Measurements from ENCODE around the gene NIPA2. TPM values are rescaled to one million over a fixed set of nuclear protein-coding genes. Genes with fewer than 3 reads are reported as not detected.
"Not testable (repeated sequence)": the region's sequence is repeated elsewhere in the genome, so short reads cannot be mapped to it uniquely, and the experiment has no call there.

The NIPA2 gene
- total and polyA plus RNA-seq, 2 donors (not counting 1 experiment from before 2014, with no cell fraction given): 47.7 to 64.7 TPM

- H3K79me2 ChIP-seq (ENCODE audit: control insufficient read depth, insufficient read depth, low read length): no peaks in the 10 kb centered on the region
- no peak overlapping the region for H3K27ac ChIP-seq (ENCODE audit: insufficient read depth, low read length)
- H3K4me3 ChIP-seq (replicated peaks in 1 of 4; ENCODE audit: control extremely low read depth in 1 of 4, insufficient read depth in 1 of 4, low read depth in 3 of 4, low read length in 4 of 4): no peak overlapping the region
- H4K20me1 ChIP-seq (ENCODE audit: control insufficient read depth, extremely low read depth, insufficient read depth, low read length): no peaks in the 10 kb centered on the region
- no peak overlapping the region for H3K4me2 ChIP-seq (ENCODE audit: extremely low read depth, insufficient read depth, low read length)
- TF ChIP-seq CTCF (conservative IDR thresholded peaks at IDR 0.05 in 1 of 2, IDR thresholded peaks at IDR 0.05 in 1 of 2; ENCODE audit: low read depth in 1 of 2, low read length in 2 of 2): no peak
- TF ChIP-seq EZH2 (IDR thresholded peaks at IDR 0.05; ENCODE audit: low read length, missing control alignments): no peak
- no peaks in the 10 kb centered on the region for H3K27me3 ChIP-seq (ENCODE audit: control insufficient read depth, insufficient read depth, low read length)
- no peak for DNase-seq (ENCODE audit: low read depth in 2 of 2)
- H3K36me3 ChIP-seq (ENCODE audit: control insufficient read depth, insufficient read depth, low read length): no peaks in the 10 kb centered on the region
- H2AFZ ChIP-seq (ENCODE audit: low read length): no peak overlapping the region
- no peaks in the 10 kb centered on the region for H3K9me3 ChIP-seq (ENCODE audit: control insufficient read depth, insufficient read depth, low read depth, low read length)
- H3K4me1 ChIP-seq (ENCODE audit: control insufficient read depth, extremely low read depth, insufficient read depth, low read length): no peaks in the 10 kb centered on the region
- H3K9ac ChIP-seq (ENCODE audit: insufficient read depth, low read length): no peak overlapping the region
These were observed 32.3 kb upstream of the NIPA2 start for GRCh38 chr15:22806156-22806555.

DNA sequence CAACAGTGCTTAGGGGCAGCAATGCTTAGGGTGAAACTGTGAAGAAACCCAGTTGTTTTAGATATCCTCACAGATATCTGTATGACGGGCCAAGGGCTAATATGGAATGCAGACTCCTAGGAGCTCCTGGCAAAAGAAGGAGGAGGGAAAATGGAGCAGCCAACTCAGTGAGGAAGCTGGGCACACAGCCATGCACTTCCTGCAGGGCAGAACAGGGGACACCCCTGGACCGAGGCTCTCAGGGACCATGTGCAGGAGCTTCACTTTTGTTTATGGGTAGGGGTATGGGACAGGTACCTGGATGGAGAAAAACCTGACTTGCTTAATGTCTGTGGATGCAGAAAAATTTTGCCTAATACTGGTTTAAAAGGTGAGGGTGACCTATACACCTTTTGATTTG lies 31.8 kb upstream of the NIPA2 start:
- Histone ChIP-seq H3K27me3 (ENCODE audit: control insufficient read depth, insufficient read depth, low read length) (no peaks in the 10 kb centered on the region), H3K9ac (ENCODE audit: insufficient read depth, low read length) (no peak overlapping the region)
- TF ChIP-seq EZH2 (IDR thresholded peaks at IDR 0.05; ENCODE audit: low read length, missing control alignments) (no peak), CTCF (conservative IDR thresholded peaks at IDR 0.05 in 1 of 2, IDR thresholded peaks at IDR 0.05 in 1 of 2; ENCODE audit: low read depth in 1 of 2, low read length in 2 of 2) (no peak)

DNA sequence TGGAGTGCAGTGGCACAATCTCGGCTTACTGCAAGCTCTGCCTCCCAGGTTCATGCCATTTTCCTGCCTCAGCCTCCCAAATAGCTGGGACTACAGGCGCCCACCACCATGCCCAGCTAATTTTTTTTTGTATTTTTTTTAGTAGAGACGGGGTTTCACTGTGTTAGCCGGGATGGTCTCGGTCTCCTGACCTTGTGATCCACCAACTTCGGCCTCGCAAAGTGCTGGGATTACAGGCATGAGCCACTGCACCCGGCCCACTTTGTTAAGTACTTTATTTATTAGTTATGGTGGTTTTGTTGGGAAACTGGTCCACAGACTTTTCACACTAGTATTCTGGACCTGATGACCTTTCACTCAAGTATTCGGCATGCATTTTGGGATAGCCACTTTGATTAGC lies 30.6 kb upstream of the NIPA2 start:
- H3K9me3 ChIP-seq (ENCODE audit: control insufficient read depth, insufficient read depth, low read depth, low read length); DNase-seq (ENCODE audit: low read depth in 2 of 2); H3K79me2 ChIP-seq (ENCODE audit: control insufficient read depth, insufficient read depth, low read length); H3K27ac ChIP-seq (ENCODE audit: insufficient read depth, low read length); H3K4me1 ChIP-seq (ENCODE audit: control insufficient read depth, extremely low read depth, insufficient read depth, low read length); H3K4me3 ChIP-seq (replicated peaks in 1 of 4; ENCODE audit: control extremely low read depth in 1 of 4, insufficient read depth in 1 of 4, low read depth in 3 of 4, low read length in 4 of 4); H3K27me3 ChIP-seq (ENCODE audit: control insufficient read depth, insufficient read depth, low read length); H2AFZ ChIP-seq (ENCODE audit: low read length); H3K9ac ChIP-seq (ENCODE audit: insufficient read depth, low read length); H4K20me1 ChIP-seq (ENCODE audit: control insufficient read depth, extremely low read depth, insufficient read depth, low read length); H3K4me2 ChIP-seq (ENCODE audit: extremely low read depth, insufficient read depth, low read length); H3K36me3 ChIP-seq (ENCODE audit: control insufficient read depth, insufficient read depth, low read length): not testable (repeated sequence)

More for the DNA sequence above, 31.8 kb upstream of the NIPA2 start:
- Histone ChIP-seq H4K20me1 (ENCODE audit: control insufficient read depth, extremely low read depth, insufficient read depth, low read length) (no peaks in the 10 kb centered on the region), H3K4me1 (ENCODE audit: control insufficient read depth, extremely low read depth, insufficient read depth, low read length) (no peaks in the 10 kb centered on the region), H3K36me3 (ENCODE audit: control insufficient read depth, insufficient read depth, low read length) (no peaks in the 10 kb centered on the region), H3K4me3 (replicated peaks in 1 of 4; ENCODE audit: control extremely low read depth in 1 of 4, insufficient read depth in 1 of 4, low read depth in 3 of 4, low read length in 4 of 4) (no peak overlapping the region), H3K27ac (ENCODE audit: insufficient read depth, low read length) (no peak overlapping the region), H3K79me2 (ENCODE audit: control insufficient read depth, insufficient read depth, low read length) (no peaks in the 10 kb centered on the region), H3K9me3 (ENCODE audit: control insufficient read depth, insufficient read depth, low read depth, low read length) (no peaks in the 10 kb centered on the region), H3K4me2 (ENCODE audit: extremely low read depth, insufficient read depth, low read length) (no peak overlapping the region), H2AFZ (ENCODE audit: low read length) (no peak overlapping the region)
- no peak for DNase-seq (ENCODE audit: low read depth in 2 of 2)
